ENCODE measurements around the gene CCDC34.

The CCDC34 gene

GRCh38 chr11:27293515-27294417 is 69.2 kb downstream of the CCDC34 start:
- H3K9me3 ChIP-seq (ENCODE audit: control insufficient read depth, low read length), result peaks cover 2% of the 10 kb centered on the region
- no peaks in the 10 kb centered on the region for H3K36me3 ChIP-seq (ENCODE audit: control insufficient read depth, insufficient read depth, low read length)
- no peak overlapping the region for H3K27ac ChIP-seq (ENCODE audit: insufficient read depth, low read depth, low read length, poor library complexity, severe bottlenecking)
- 95% methylated on average over 4 to 5 of the region's 6 CpGs for WGBS, 2 experiments
- H3K4me3 ChIP-seq (ENCODE audit: insufficient read depth, low read depth, low read length), result no peak overlapping the region
- H3K4me1 ChIP-seq (ENCODE audit: control insufficient read depth, insufficient read depth, low read length), result no peaks in the 10 kb centered on the region
- no peaks in the 10 kb centered on the region for H3K27me3 ChIP-seq (ENCODE audit: control insufficient read depth, insufficient read depth, low read length, poor library complexity, severe bottlenecking)

GRCh38 chr11:27292637-27293010 is 70.4 kb downstream of the CCDC34 start:
- H3K27me3 ChIP-seq (ENCODE audit: control insufficient read depth, insufficient read depth, low read length, poor library complexity, severe bottlenecking), result no peaks in the 10 kb centered on the region
- no peaks in the 10 kb centered on the region for H3K36me3 ChIP-seq (ENCODE audit: control insufficient read depth, insufficient read depth, low read length)
- no peak overlapping the region for H3K27ac ChIP-seq (ENCODE audit: insufficient read depth, low read depth, low read length, poor library complexity, severe bottlenecking)
- no peak overlapping the region for H3K4me3 ChIP-seq (ENCODE audit: insufficient read depth, low read depth, low read length)
- 66% methylated on average over 2 of the region's 2 CpGs; no CpG with 5 or more reads in 1 of the 2 experiments for WGBS, 2 experiments
- peaks cover 2% of the 10 kb centered on the region for H3K9me3 ChIP-seq (ENCODE audit: control insufficient read depth, low read length)
- no peaks in the 10 kb centered on the region for H3K4me1 ChIP-seq (ENCODE audit: control insufficient read depth, insufficient read depth, low read length)

GRCh38 chr11:27291954-27292636 is 70.9 kb downstream of the CCDC34 start:
- H3K4me3 ChIP-seq (ENCODE audit: insufficient read depth, low read depth, low read length), result no peak overlapping the region
- no peak overlapping the region for H3K27ac ChIP-seq (ENCODE audit: insufficient read depth, low read depth, low read length, poor library complexity, severe bottlenecking)
- no peaks in the 10 kb centered on the region for H3K4me1 ChIP-seq (ENCODE audit: control insufficient read depth, insufficient read depth, low read length)
- H3K27me3 ChIP-seq (ENCODE audit: control insufficient read depth, insufficient read depth, low read length, poor library complexity, severe bottlenecking), result no peaks in the 10 kb centered on the region
- WGBS, 2 experiments, result 92 to 94% methylated on average over 5 of the region's 5 CpGs
- H3K36me3 ChIP-seq (ENCODE audit: control insufficient read depth, insufficient read depth, low read length), result no peaks in the 10 kb centered on the region
- H3K9me3 ChIP-seq (ENCODE audit: control insufficient read depth, low read length), result peaks cover 2% of the 10 kb centered on the region

- no peak overlapping the region for H3K27ac ChIP-seq (ENCODE audit: insufficient read depth, low read depth, low read length, poor library complexity, severe bottlenecking)
- H3K27me3 ChIP-seq (ENCODE audit: control insufficient read depth, insufficient read depth, low read length, poor library complexity, severe bottlenecking), result no peaks in the 10 kb centered on the region
- H3K9me3 ChIP-seq (ENCODE audit: control insufficient read depth, low read length), result peaks cover 2% of the 10 kb centered on the region
- H3K4me1 ChIP-seq (ENCODE audit: control insufficient read depth, insufficient read depth, low read length), result no peaks in the 10 kb centered on the region
- 96 to 98% methylated on average over 6 of the region's 6 CpGs for WGBS, 2 experiments
- no peaks in the 10 kb centered on the region for H3K36me3 ChIP-seq (ENCODE audit: control insufficient read depth, insufficient read depth, low read length)
- no peak overlapping the region for H3K4me3 ChIP-seq (ENCODE audit: insufficient read depth, low read depth, low read length)
Measured at GRCh38 chr11:27291302-27291889, 71.6 kb downstream of the CCDC34 start.

GRCh38 chr11:27290261-27291050 is 72.6 kb downstream of the CCDC34 start:
- WGBS, 2 experiments, result 96 to 97% methylated on average over 4 of the region's 4 CpGs
- Histone ChIP-seq H3K9me3 (ENCODE audit: control insufficient read depth, low read length) (peaks cover 2% of the 10 kb centered on the region), H3K4me3 (ENCODE audit: insufficient read depth, low read depth, low read length) (no peak overlapping the region), H3K27me3 (ENCODE audit: control insufficient read depth, insufficient read depth, low read length, poor library complexity, severe bottlenecking) (no peaks in the 10 kb centered on the region), H3K36me3 (ENCODE audit: control insufficient read depth, insufficient read depth, low read length) (no peaks in the 10 kb centered on the region), H3K27ac (ENCODE audit: insufficient read depth, low read depth, low read length, poor library complexity, severe bottlenecking) (no peak overlapping the region), H3K4me1 (ENCODE audit: control insufficient read depth, insufficient read depth, low read length) (no peaks in the 10 kb centered on the region)

Data from ectodermal cell (in vitro differentiated cells).